Pulmonary artery endothelial cell (primary cell): Measurements from ENCODE around the gene PI4KB. TPM values are rescaled to one million over a fixed set of nuclear protein-coding genes. Genes with fewer than 3 reads are reported as not detected.
A peak's percentile ranks its signal among the peaks of the same experiment; 100 is the strongest.

Experiments used
- DNase-seq: peaks from one replicate; pipeline ENCODE4 v3.0.0-alpha.2; 2011; ENCODE audit warnings: low read depth, low spot score
- total RNA-seq: library from RNA; depleted of rRNA; stranded (reverse); fragments of >200 nt; gene quantifications from 2 replicates; pipeline ENCODE4 v1.2.3, GENCODE V29; 2014

PI4KB gene
- total RNA-seq, 1 donor from 2014 or later: 39.4 TPM

- no peak for DNase-seq
These were observed 19.0 kb upstream of the PI4KB start for GRCh38 chr1:151346082-151346768.

DNA sequence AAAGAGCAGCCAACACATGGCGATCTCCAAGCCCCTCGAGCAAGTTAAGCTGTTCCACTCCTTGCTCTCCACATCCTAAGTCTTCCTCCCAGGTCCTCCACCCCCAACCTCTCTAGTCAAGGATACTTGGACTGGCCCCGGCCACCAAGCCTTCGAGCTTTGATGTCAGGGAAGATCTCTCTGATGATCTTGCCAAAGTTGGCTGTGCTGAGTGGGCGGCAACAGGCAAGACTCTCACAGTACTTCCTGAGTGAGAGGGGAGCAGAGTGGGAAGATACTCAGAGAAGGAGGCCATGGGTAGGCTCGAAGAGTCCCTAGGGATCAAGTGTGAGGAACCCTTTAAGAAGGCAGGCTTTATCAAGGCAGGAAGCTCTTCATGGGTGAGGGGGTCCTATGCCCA lies 17.1 kb upstream of the PI4KB start:
- no peak for DNase-seq

DNA sequence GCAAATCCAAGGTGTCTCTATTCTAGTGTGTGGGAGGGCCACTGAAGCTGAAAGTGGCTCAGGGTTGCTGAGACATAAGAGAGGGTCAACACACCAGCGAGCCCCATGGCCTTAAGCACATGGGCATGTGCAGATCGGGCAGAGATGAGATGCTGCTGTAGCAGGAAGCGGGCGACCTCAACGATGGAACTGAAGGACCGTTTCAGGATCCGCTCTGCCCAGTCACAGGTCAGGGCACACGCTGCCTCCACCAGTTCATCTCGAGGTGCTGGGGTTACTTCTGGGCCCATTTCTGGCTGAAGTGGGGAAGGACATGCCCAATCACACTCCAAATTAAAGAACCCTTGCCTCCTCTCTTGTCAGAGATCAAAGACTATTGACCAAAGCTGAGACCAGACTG lies 16.4 kb upstream of the PI4KB start:
- no peak for DNase-seq

DNA sequence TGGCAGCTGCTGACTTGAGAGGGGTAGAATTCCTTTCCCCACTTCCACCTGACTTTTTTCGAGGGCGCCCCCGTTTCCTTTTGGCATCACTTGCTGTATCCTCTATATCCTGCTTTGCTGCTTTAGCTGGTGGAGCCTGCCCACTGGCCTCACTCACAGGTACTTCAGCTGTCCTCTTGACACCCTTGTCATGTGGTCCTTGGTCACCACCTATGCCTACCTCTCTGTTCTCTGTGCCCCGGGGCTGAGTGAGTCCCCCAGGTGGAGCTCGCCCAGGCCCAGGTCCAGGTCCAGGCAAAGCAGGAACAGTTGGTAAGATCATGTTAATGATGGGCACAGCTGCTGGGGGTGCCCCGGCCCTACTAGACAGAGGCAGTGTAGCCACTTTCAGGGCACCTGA lies 15.4 kb upstream of the PI4KB start:
- no peak for DNase-seq

DNA sequence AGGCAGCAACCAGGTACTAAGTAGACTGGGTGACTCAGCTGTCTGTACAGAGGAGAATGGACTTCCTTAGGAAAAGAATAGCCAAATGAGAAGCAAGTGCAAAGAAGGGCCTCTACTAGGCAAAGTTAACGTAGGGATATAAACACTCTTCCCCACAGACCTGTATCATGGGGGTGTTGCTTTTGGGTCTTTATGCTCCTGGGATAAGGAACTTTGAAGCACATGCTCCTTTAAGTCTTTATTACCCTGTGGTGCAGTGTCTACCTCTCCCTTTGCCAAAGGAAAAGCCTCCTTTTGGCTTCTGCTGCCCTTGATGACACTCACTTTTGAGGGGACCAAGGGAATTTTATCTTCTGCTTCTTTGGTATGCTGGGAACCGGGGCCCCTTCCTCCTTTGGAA lies 14.8 kb upstream of the PI4KB start:
- DNase-seq: no peak

GRCh38 chr1:151340870-151341754 lies 13.9 kb upstream of the PI4KB start:
- DNase-seq: peak; percentile 57

DNA sequence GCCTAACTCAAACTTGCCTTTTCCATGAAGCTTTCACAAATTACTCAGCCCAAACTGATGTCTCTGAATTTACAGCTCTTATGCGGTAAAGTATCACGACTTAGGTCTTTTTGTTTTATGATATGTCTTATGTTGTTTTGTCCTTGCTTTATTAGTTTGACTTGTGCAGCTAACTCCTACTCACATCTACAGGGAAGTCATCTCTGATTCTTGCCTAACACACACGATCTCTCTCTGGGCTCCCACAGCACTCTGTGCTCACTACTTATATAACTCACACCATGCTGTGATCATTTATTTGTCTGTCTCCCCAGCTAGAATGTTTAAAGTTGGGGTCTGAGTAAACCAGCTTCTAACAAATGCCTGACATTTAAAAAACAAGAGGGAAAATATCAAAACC lies 9.3 kb upstream of the PI4KB start:
- no peak for DNase-seq

DNA sequence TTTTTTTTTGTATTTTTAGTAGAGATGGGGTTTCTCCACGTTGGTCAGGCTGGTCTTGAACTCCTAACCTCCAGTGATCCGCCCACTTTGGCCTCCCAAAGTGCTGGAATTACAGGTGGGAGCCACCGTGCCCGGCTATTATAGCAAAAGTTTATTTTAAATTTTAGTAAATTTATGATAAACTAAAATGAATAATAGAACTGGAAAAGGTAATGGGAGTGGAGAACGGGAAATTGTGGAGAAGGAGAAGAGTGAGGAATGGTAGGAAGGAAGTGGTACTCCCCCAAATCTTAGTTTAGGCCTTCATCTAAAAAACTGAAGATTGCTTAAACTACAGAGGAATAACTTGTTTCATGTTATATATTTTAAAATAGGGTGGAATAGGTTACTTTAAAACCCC lies 7.6 kb upstream of the PI4KB start:
- DNase-seq: no peak

GRCh38 chr1:151327903-151328674 lies 873 bp upstream of the PI4KB start:
- DNase-seq: no peak

- DNase-seq: no peak
These were observed 495 bp downstream of the PI4KB start for GRCh38 chr1:151326619-151327222.

GRCh38 chr1:151325646-151326429 lies 1.4 kb downstream of the PI4KB start:
- no peak for DNase-seq

- DNase-seq: no peak
These were observed 2.0 kb downstream of the PI4KB start for GRCh38 chr1:151325231-151325630.

GRCh38 chr1:151324390-151324930 lies 2.8 kb downstream of the PI4KB start:
- no peak for DNase-seq

DNA sequence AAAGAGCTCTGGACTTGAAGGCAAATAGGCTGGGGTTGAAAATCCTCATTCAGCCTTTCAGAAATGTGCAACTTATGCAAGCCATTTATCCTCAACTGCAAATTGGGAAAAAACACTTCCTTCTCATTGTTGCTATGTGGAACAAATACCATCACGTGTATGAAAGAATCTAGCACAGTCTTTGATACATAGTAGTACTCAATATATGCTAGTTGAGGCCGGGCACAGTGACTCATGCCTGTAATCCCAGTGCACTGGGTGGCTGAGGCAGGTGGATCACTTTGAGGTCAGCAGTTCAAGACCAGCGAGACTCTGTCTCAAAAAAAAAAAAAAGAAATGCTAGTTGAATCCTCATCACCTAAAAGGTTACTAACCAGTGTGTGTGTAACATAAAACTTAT lies 8.2 kb downstream of the PI4KB start:
- no peak for DNase-seq

DNA sequence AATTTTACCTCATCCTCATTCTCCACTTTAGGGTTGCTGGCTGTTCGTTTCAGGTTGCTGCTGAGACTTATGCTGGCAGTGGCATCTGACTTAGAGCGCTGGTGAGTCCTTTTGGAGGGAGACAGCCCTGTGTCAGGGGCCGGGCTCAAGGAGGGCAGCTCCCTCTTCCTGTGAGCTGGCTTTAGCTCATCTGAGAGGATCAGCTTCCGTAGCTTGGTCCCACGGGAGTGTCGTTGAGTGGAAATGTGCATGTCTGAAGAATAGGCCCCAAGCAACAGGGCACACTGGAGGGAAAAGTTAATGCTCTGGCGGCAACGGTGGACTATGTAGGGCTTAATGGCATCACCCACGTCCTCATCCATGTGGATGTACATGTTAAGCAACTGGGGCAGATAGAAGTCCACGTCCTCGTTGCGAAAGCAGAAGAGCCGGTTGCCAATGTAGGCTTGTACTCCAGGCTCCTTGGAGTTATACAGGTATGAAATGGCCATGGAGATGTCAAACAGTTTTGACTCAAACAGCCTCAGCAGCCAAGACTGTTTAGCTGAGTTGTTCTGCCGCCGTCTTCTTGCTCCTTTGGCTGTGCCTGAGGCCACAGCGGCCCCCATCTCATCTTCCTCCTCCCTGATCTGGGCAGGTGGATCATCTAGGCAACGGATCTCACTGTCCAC lies 11.5 kb downstream of the PI4KB start:
- DNase-seq: no peak

- DNase-seq: peak; percentile 63
These were observed 12.9 kb downstream of the PI4KB start for GRCh38 chr1:151314137-151314875.

GRCh38 chr1:151313501-151313900 lies 13.7 kb downstream of the PI4KB start:
- DNase-seq: no peak

DNA sequence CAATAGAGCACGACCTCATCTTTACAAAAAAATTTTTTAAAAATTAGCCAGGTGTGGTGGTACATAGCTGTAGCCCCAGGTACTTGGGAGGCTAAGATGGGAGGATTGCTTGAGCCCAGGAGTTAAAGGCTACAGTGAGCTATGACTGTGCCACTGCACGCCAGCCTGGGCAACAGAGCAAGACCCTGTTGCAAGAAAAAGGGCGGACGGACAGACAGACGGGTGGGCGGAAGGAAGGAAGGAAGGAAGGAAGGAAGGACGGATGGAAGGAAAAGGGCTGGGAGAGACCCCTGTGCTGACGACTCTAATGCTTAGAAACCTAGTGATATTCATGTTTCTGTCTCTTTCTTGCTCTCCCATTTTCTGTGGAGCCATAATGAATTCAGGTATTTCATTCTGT lies 14.4 kb downstream of the PI4KB start:
- DNase-seq: no peak

GRCh38 chr1:151312411-151312810 lies 14.8 kb downstream of the PI4KB start:
- no peak for DNase-seq
